ENCODE measurements around the gene RIN2. TPM values are rescaled to one million over a fixed set of nuclear protein-coding genes. Genes with fewer than 3 reads are reported as not detected.

The RIN2 gene
- total RNA-seq, 1 experiment from 2014 or later, result 1.0 TPM

DNA sequence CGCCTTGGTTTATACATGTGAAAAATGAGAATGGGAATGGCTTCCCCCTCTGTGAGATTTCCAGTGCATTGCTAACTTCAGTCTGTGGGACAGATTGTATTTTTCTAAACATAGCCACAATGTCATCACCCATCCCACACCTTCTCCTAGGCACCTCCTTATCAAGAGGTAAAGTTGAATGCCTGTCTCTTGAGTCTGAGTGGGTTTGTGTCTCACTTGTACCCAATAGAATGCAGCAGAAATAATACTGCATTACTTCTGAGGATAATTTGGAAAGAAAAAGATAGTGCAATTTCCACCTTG lies 27.9 kb downstream of the RIN2 start:
- H3K27ac Mint-ChIP-seq, result no peak overlapping the region
- H3T11ph ChIP-seq (ENCODE audit: low read length), result no peak overlapping the region
- H3K9me3 Mint-ChIP-seq, result peaks cover 6 to 11% of the 10 kb centered on the region in 2 experiments
- H3K79me1 ChIP-seq (ENCODE audit: insufficient read depth, low read depth, low read length, poor library complexity, severe bottlenecking), result no peaks in the 10 kb centered on the region
- WGBS (ENCODE audit: extremely low coverage, insufficient read length, low lambda C conversion rate), result no CpG with 5 or more reads among the region's 1 CpG
- no peak overlapping the region for H2AK5ac ChIP-seq (ENCODE audit: insufficient read length, low read length)
- peaks cover 0 to 7% (median 3%) of the 10 kb centered on the region in 3 experiments; a peak in 4 of 7 replicates for H3K36me3 Mint-ChIP-seq (ENCODE audit: insufficient read depth in 1 of 3, low read depth in 3 of 3)
- H4K5ac ChIP-seq (ENCODE audit: insufficient read length, low read depth, low read length), result no peak overlapping the region
- no peak overlapping the region for H2BK5ac ChIP-seq (ENCODE audit: insufficient read length, low read length)
- no peak overlapping the region for H3K56ac ChIP-seq (ENCODE audit: insufficient read length, low read depth, low read length)
- H3K9ac ChIP-seq (ENCODE audit: extremely low read depth, insufficient read length, low read length), result no peak overlapping the region
- H4K91ac ChIP-seq (ENCODE audit: insufficient read length, low read depth, low read length), result no peak overlapping the region
- H3K4me3 Mint-ChIP-seq, result no peak overlapping the region
- no peak for TF ChIP-seq CTCF (conservative IDR thresholded peaks at IDR 0.05)
- no peaks in the 10 kb centered on the region for H3K27me3 ChIP-seq (ENCODE audit: insufficient read depth, low read length)
- no peaks in the 10 kb centered on the region for H3K27me3 Mint-ChIP-seq (ENCODE audit: low read depth)
- no peak overlapping the region for H2AFZ ChIP-seq (ENCODE audit: low read length)
- no peak overlapping the region for H4K8ac ChIP-seq (replicated peaks; ENCODE audit: insufficient read length, low read depth, low read length)
- H3K23me2 ChIP-seq (ENCODE audit: insufficient read length, low read depth, low read length, poor library complexity, severe bottlenecking), result no peaks in the 10 kb centered on the region
- H3K14ac ChIP-seq (ENCODE audit: insufficient read depth, low read length), result no peak overlapping the region
- no peak overlapping the region for H2BK12ac ChIP-seq (ENCODE audit: insufficient read length, low read depth, low read length)
- H3K27ac ChIP-seq (ENCODE audit: insufficient read length, low read depth, low read length), result no peak overlapping the region
- no peak overlapping the region for H2BK15ac ChIP-seq (ENCODE audit: low read depth, low read length)
- no peaks in the 10 kb centered on the region for H3K79me2 ChIP-seq (ENCODE audit: insufficient read depth, low read length)
- no peak overlapping the region for H3K4ac ChIP-seq (ENCODE audit: low read depth, low read length)
- H3K23ac ChIP-seq (ENCODE audit: insufficient read length, low read depth, low read length), result no peak overlapping the region
- H3K4me2 ChIP-seq (ENCODE audit: insufficient read depth, insufficient read length, low read length), result no peak overlapping the region
- no peak overlapping the region for H3K18ac ChIP-seq (ENCODE audit: insufficient read length, low read depth, low read length)
- no peaks in the 10 kb centered on the region for H3K9me3 ChIP-seq (ENCODE audit: control insufficient read depth, low read depth, low read length)
- peaks cover 20 to 26% of the 10 kb centered on the region in 2 experiments for H3K4me1 Mint-ChIP-seq
- no peak overlapping the region for H2BK120ac ChIP-seq (ENCODE audit: low read depth, low read length, poor library complexity, severe bottlenecking)
- H4K20me1 ChIP-seq (ENCODE audit: control insufficient read depth, insufficient read depth, insufficient read length), result no peaks in the 10 kb centered on the region
- DNase-seq, result no peak
- H2BK20ac ChIP-seq (ENCODE audit: low read depth, low read length, poor library complexity, severe bottlenecking), result no peak overlapping the region
- no peaks in the 10 kb centered on the region; the same call in 1 of the 2 replicates for H3K4me1 ChIP-seq (ENCODE audit: insufficient read depth, low read length)

Measured in H9 (cell line).